H1 (cell line): ENCODE results near the gene PCDHB6. TPM values are rescaled to one million over a fixed set of nuclear protein-coding genes. Genes with fewer than 3 reads are reported as not detected.

Experiments used
- BCL11A ChIP-seq, 2 experiments: IDR thresholded peaks; one replicate each; pipeline ENCODE4 v1.6.1; 2011; ENCODE audit warnings: low read depth in 2 of 2, low read length in 2 of 2, mild to moderate bottlenecking in 2 of 2
- BRCA1 ChIP-seq: IDR thresholded peaks from 2 replicates; pipeline ENCODE4 v1.6.1; 2012; ENCODE audit warnings: low read depth, low read length, improper control_type of control experiment
- CBX8 ChIP-seq: fragments of 300-800, 300-1000 bp; sonication (generic); IDR thresholded peaks from 2 replicates; pipeline ENCODE4 v1.7.1; 2016; ENCODE audit warnings: low read depth, low read length, borderline replicate concordance
- CHD7 ChIP-seq: fragments of 300-600 bp; sonication (generic); IDR thresholded peaks from 2 replicates; pipeline ENCODE4 v1.7.1; 2012; ENCODE audit warnings: low read length, moderate library complexity, mild to moderate bottlenecking, inconsistent platforms; ENCODE audit not compliant: insufficient replicate concordance
- CREB1 ChIP-seq: IDR thresholded peaks from 2 replicates; pipeline ENCODE4 v1.6.1; 2012; ENCODE audit warnings: inconsistent platforms
- JUND ChIP-seq: IDR thresholded peaks from 2 replicates; pipeline ENCODE4 v1.6.1; 2011; ENCODE audit warnings: mild to moderate bottlenecking, improper control_type of control experiment, low read length
- KDM1A ChIP-seq: fragments of 200-600, 300-600 bp; sonication (generic); IDR thresholded peaks from 2 replicates; pipeline ENCODE4 v1.7.1; 2016; ENCODE audit warnings: mild to moderate bottlenecking, low read length, borderline replicate concordance
- KDM4A ChIP-seq: IDR thresholded peaks from one replicate; pipeline ENCODE4 v1.7.1; 2012; ENCODE audit warnings: low read depth, mild to moderate bottlenecking, moderate library complexity, low read length, inconsistent platforms; ENCODE audit not compliant: severe bottlenecking
- MAFK ChIP-seq: IDR thresholded peaks from 2 replicates; pipeline ENCODE4 v1.6.1; 2012; ENCODE audit warnings: low read depth, mild to moderate bottlenecking, improper control_type of control experiment, low read length
- SIX5 ChIP-seq: IDR thresholded peaks from 2 replicates; pipeline ENCODE4 v1.6.1; 2011; ENCODE audit warnings: mild to moderate bottlenecking, low read depth, low read length
- YY1 ChIP-seq: IDR thresholded peaks from 2 replicates; pipeline ENCODE4 v1.6.1; 2011; ENCODE audit warnings: low read depth, mild to moderate bottlenecking, low read length
- ZNF274 ChIP-seq: IDR thresholded peaks from 2 replicates; pipeline ENCODE4 v1.7.0; 2012; ENCODE audit warnings: low read length, borderline replicate concordance; ENCODE audit errors: extremely low read depth
- polyA plus RNA-seq, 7 experiments: library from polyadenylated mRNA; depleted of rRNA in 3 of 7; stranded (reverse) in 5 of 7; unstranded in 2 of 7; fragments of >200 nt in 5 of 7; fragments of 200-250 nt in 2 of 7; gene quantifications; 1 replicate in 5 of 7; 2 replicates in 1 of 7; 4 replicates in 1 of 7; pipeline versions ENCODE4 v1.2.1 to v1.2.3, GENCODE V29; 2011 to 2013; ENCODE audit warnings: missing spikeins in 2 of 7, mixed read lengths in 2 of 7
- total RNA-seq: library from RNA; stranded (reverse); fragmentation: NEBNext Ultra II Directional; extraction: Animal tissue kit (Norgen Biotek cat#: 25700); gene quantifications from 2 replicates; pipeline ENCODE4 v1.2.1, GENCODE V29; 2021

The PCDHB6 gene
- total and polyA plus RNA-seq, 2 of the 8 experiments (the other 6 are each of a cell fraction or from before 2014, with no cell fraction given): 0.28 to 0.29 TPM

- TF ChIP-seq CHD7: no peak
- no peak for TF ChIP-seq JUND
- no peak for TF ChIP-seq SIX5
- no peak for TF ChIP-seq ZNF274
- no peak for TF ChIP-seq MAFK
- TF ChIP-seq BRCA1: no peak
- 0 out of 2 replicates have a peak, but pooled peaks have one; percentile 5 for TF ChIP-seq CREB1
- TF ChIP-seq KDM1A: no peak
- no peak for TF ChIP-seq BCL11A (IDR thresholded peaks at IDR 0.05; ENCODE audit: low read depth in 2 of 2, low read length in 2 of 2)
- TF ChIP-seq KDM4A: no peak
- no peak for TF ChIP-seq CBX8
- no peak for TF ChIP-seq YY1
Measured at GRCh38 chr5:141100243-141100805, 49.5 kb upstream of the PCDHB6 start, which contains the start of gene PCDHB3 (continued).
